Measurements from ENCODE around the gene KLK6. TPM values are rescaled to one million over a fixed set of nuclear protein-coding genes. Genes with fewer than 3 reads are reported as not detected.
"Not testable (repeated sequence)": the region's sequence is repeated elsewhere in the genome, so short reads cannot be mapped to it uniquely, and the experiment has no call there.

KLK6 gene
- polyA plus RNA-seq, 4 donors = 0.03 to 0.07 TPM; not detected in 2

GRCh38 chr19:50969810-50970209 is 419 bp upstream of the KLK6 start:
- WGBS, 3 donors = 72 to 89% (median 85%) methylated on average over 3 of the region's 3 CpGs
- not testable (repeated sequence) for H3K4me1 ChIP-seq (ENCODE audit: control insufficient read depth in 3 of 3, insufficient read depth in 2 of 3, low read depth in 1 of 3, low read length in 2 of 3); FAIRE-seq; H3K36me3 ChIP-seq (ENCODE audit: control insufficient read depth in 3 of 3, insufficient read depth in 2 of 3, low read depth in 1 of 3, low read length in 3 of 3); H3K27me3 ChIP-seq (ENCODE audit: control insufficient read depth in 3 of 3, insufficient read depth in 3 of 3, low read length in 3 of 3); H3K27ac ChIP-seq (ENCODE audit: low read depth in 1 of 3, low read length in 2 of 3); H3K4me3 ChIP-seq (ENCODE audit: low read depth in 1 of 3, low read length in 3 of 3); DNase-seq; H3K9me3 ChIP-seq (ENCODE audit: control insufficient read depth in 2 of 2, insufficient read depth in 1 of 2, low read depth in 1 of 2, low read length in 1 of 2)

- WGBS, 3 donors = 32 to 38% (median 33%) methylated on average over 7 of the region's 7 CpGs
Measured at GRCh38 chr19:50968716-50969412, 527 bp downstream of the KLK6 start.

GRCh38 chr19:50967929-50968715 is 1.3 kb downstream of the KLK6 start:
- no peaks in the 10 kb centered on the region for H3K4me1 ChIP-seq (ENCODE audit: control insufficient read depth in 3 of 3, insufficient read depth in 2 of 3, low read depth in 1 of 3, low read length in 2 of 3)
- no peak for FAIRE-seq
- H3K9me3 ChIP-seq (ENCODE audit: control insufficient read depth in 2 of 2, insufficient read depth in 1 of 2, low read depth in 1 of 2, low read length in 1 of 2) = no peaks in the 10 kb centered on the region
- no peak for DNase-seq
- peaks cover 0 to 2% (median 0%) of the 10 kb centered on the region in 3 donors for H3K27me3 ChIP-seq (ENCODE audit: control insufficient read depth in 3 of 3, insufficient read depth in 3 of 3, low read length in 3 of 3)
- H3K36me3 ChIP-seq (ENCODE audit: control insufficient read depth in 3 of 3, insufficient read depth in 2 of 3, low read depth in 1 of 3, low read length in 3 of 3) = no peaks in the 10 kb centered on the region
- no peak overlapping the region for H3K27ac ChIP-seq (ENCODE audit: low read depth in 1 of 3, low read length in 2 of 3)
- H3K4me3 ChIP-seq (ENCODE audit: low read depth in 1 of 3, low read length in 3 of 3) = no peak overlapping the region
- WGBS, 3 donors = 31 to 40% (median 40%) methylated on average over 19 to 20 of the region's 20 CpGs

More at GRCh38 chr19:50968716-50969412, 527 bp downstream of the KLK6 start:
- FAIRE-seq (no peak), DNase-seq (no peak)
- peaks cover 0 to 2% (median 0%) of the 10 kb centered on the region in 3 donors for H3K27me3 ChIP-seq (ENCODE audit: control insufficient read depth in 3 of 3, insufficient read depth in 3 of 3, low read length in 3 of 3)
- H3K27ac ChIP-seq (ENCODE audit: low read depth in 1 of 3, low read length in 2 of 3) = no peak overlapping the region
- no peaks in the 10 kb centered on the region for H3K4me1 ChIP-seq (ENCODE audit: control insufficient read depth in 3 of 3, insufficient read depth in 2 of 3, low read depth in 1 of 3, low read length in 2 of 3)
- no peaks in the 10 kb centered on the region for H3K9me3 ChIP-seq (ENCODE audit: control insufficient read depth in 2 of 2, insufficient read depth in 1 of 2, low read depth in 1 of 2, low read length in 1 of 2)
- H3K4me3 ChIP-seq (ENCODE audit: low read depth in 1 of 3, low read length in 3 of 3) = no peak overlapping the region
- H3K36me3 ChIP-seq (ENCODE audit: control insufficient read depth in 3 of 3, insufficient read depth in 2 of 3, low read depth in 1 of 3, low read length in 3 of 3) = no peaks in the 10 kb centered on the region

GRCh38 chr19:50964266-50964665 is 5.1 kb downstream of the KLK6 start:
- FAIRE-seq = no peak
- no peak overlapping the region for H3K4me3 ChIP-seq (ENCODE audit: low read depth in 1 of 3, low read length in 3 of 3)
- DNase-seq = no peak
- H3K4me1 ChIP-seq (ENCODE audit: control insufficient read depth in 3 of 3, insufficient read depth in 2 of 3, low read depth in 1 of 3, low read length in 2 of 3) = no peaks in the 10 kb centered on the region
- peaks cover 0 to 2% (median 0%) of the 10 kb centered on the region in 3 donors for H3K27me3 ChIP-seq (ENCODE audit: control insufficient read depth in 3 of 3, insufficient read depth in 3 of 3, low read length in 3 of 3)
- no peaks in the 10 kb centered on the region for H3K36me3 ChIP-seq (ENCODE audit: control insufficient read depth in 3 of 3, insufficient read depth in 2 of 3, low read depth in 1 of 3, low read length in 3 of 3)
- no peaks in the 10 kb centered on the region for H3K9me3 ChIP-seq (ENCODE audit: control insufficient read depth in 2 of 2, insufficient read depth in 1 of 2, low read depth in 1 of 2, low read length in 1 of 2)
- H3K27ac ChIP-seq (ENCODE audit: low read depth in 1 of 3, low read length in 2 of 3) = no peak overlapping the region
- WGBS, 3 donors = 64 to 81% (median 65%) methylated on average over 3 of the region's 3 CpGs

- H3K27me3 ChIP-seq (ENCODE audit: control insufficient read depth in 3 of 3, insufficient read depth in 3 of 3, low read length in 3 of 3) = peaks cover 0 to 2% (median 0%) of the 10 kb centered on the region in 3 donors
Measured at GRCh38 chr19:50963381-50963780, 6.0 kb downstream of the KLK6 start.

GRCh38 chr19:50962245-50962644 is 7.1 kb downstream of the KLK6 start:
- WGBS, 3 donors = 85 to 90% (median 89%) methylated on average over 1 of the region's 1 CpG

More at GRCh38 chr19:50963381-50963780, 6.0 kb downstream of the KLK6 start:
- Histone ChIP-seq H3K4me1 (ENCODE audit: control insufficient read depth in 3 of 3, insufficient read depth in 2 of 3, low read depth in 1 of 3, low read length in 2 of 3) (no peaks in the 10 kb centered on the region), H3K36me3 (ENCODE audit: control insufficient read depth in 3 of 3, insufficient read depth in 2 of 3, low read depth in 1 of 3, low read length in 3 of 3) (no peaks in the 10 kb centered on the region), H3K27ac (ENCODE audit: low read depth in 1 of 3, low read length in 2 of 3) (no peak overlapping the region), H3K9me3 (ENCODE audit: control insufficient read depth in 2 of 2, insufficient read depth in 1 of 2, low read depth in 1 of 2, low read length in 1 of 2) (no peaks in the 10 kb centered on the region), H3K4me3 (ENCODE audit: low read depth in 1 of 3, low read length in 3 of 3) (no peak overlapping the region)
- FAIRE-seq (no peak), DNase-seq (no peak)
- 74 to 88% (median 83%) methylated on average over 6 of the region's 6 CpGs for WGBS, 3 donors

GRCh38 chr19:50959731-50960500 is 9.5 kb downstream of the KLK6 start:
- H3K27ac ChIP-seq (ENCODE audit: low read depth in 1 of 3, low read length in 2 of 3) = no peak overlapping the region
- no peak for DNase-seq
- WGBS, 3 donors = 59 to 63% (median 59%) methylated on average over 7 to 8 of the region's 9 CpGs

More at GRCh38 chr19:50962245-50962644, 7.1 kb downstream of the KLK6 start:
- FAIRE-seq = no peak
- Histone ChIP-seq H3K27me3 (ENCODE audit: control insufficient read depth in 3 of 3, insufficient read depth in 3 of 3, low read length in 3 of 3) (peaks cover 0 to 2% (median 0%) of the 10 kb centered on the region in 3 donors), H3K9me3 (ENCODE audit: control insufficient read depth in 2 of 2, insufficient read depth in 1 of 2, low read depth in 1 of 2, low read length in 1 of 2) (no peaks in the 10 kb centered on the region), H3K36me3 (ENCODE audit: control insufficient read depth in 3 of 3, insufficient read depth in 2 of 3, low read depth in 1 of 3, low read length in 3 of 3) (no peaks in the 10 kb centered on the region), H3K4me1 (ENCODE audit: control insufficient read depth in 3 of 3, insufficient read depth in 2 of 3, low read depth in 1 of 3, low read length in 2 of 3) (no peaks in the 10 kb centered on the region), H3K4me3 (ENCODE audit: low read depth in 1 of 3, low read length in 3 of 3) (no peak overlapping the region), H3K27ac (ENCODE audit: low read depth in 1 of 3, low read length in 2 of 3) (no peak overlapping the region)
- DNase-seq = no peak

GRCh38 chr19:50957587-50957986 is 11.8 kb downstream of the KLK6 start:
- WGBS, 3 donors = 60 to 70% (median 69%) methylated on average over 8 of the region's 8 CpGs
- FAIRE-seq = no peak

More at GRCh38 chr19:50959731-50960500, 9.5 kb downstream of the KLK6 start:
- no peaks in the 10 kb centered on the region for H3K36me3 ChIP-seq (ENCODE audit: control insufficient read depth in 3 of 3, insufficient read depth in 2 of 3, low read depth in 1 of 3, low read length in 3 of 3)
- H3K27me3 ChIP-seq (ENCODE audit: control insufficient read depth in 3 of 3, insufficient read depth in 3 of 3, low read length in 3 of 3) = peaks cover 0 to 2% (median 0%) of the 10 kb centered on the region in 3 donors
- H3K4me3 ChIP-seq (ENCODE audit: low read depth in 1 of 3, low read length in 3 of 3) = no peak overlapping the region
- no peaks in the 10 kb centered on the region for H3K9me3 ChIP-seq (ENCODE audit: control insufficient read depth in 2 of 2, insufficient read depth in 1 of 2, low read depth in 1 of 2, low read length in 1 of 2)
- no peaks in the 10 kb centered on the region for H3K4me1 ChIP-seq (ENCODE audit: control insufficient read depth in 3 of 3, insufficient read depth in 2 of 3, low read depth in 1 of 3, low read length in 2 of 3)
- no peak for FAIRE-seq

More at GRCh38 chr19:50957587-50957986, 11.8 kb downstream of the KLK6 start:
- Histone ChIP-seq H3K36me3 (ENCODE audit: control insufficient read depth in 3 of 3, insufficient read depth in 2 of 3, low read depth in 1 of 3, low read length in 3 of 3) (no peaks in the 10 kb centered on the region), H3K27ac (ENCODE audit: low read depth in 1 of 3, low read length in 2 of 3) (no peak overlapping the region), H3K9me3 (ENCODE audit: control insufficient read depth in 2 of 2, insufficient read depth in 1 of 2, low read depth in 1 of 2, low read length in 1 of 2) (no peaks in the 10 kb centered on the region), H3K4me3 (ENCODE audit: low read depth in 1 of 3, low read length in 3 of 3) (no peak overlapping the region), H3K27me3 (ENCODE audit: control insufficient read depth in 3 of 3, insufficient read depth in 3 of 3, low read length in 3 of 3) (no peaks in the 10 kb centered on the region), H3K4me1 (ENCODE audit: control insufficient read depth in 3 of 3, insufficient read depth in 2 of 3, low read depth in 1 of 3, low read length in 2 of 3) (no peaks in the 10 kb centered on the region)
- no peak for DNase-seq

Data from small intestine (tissue), 7 donors.